Gastroesophageal sphincter (tissue), 4 donors: ENCODE data around the gene MSMP. TPM values are rescaled to one million over a fixed set of nuclear protein-coding genes. Genes with fewer than 3 reads are reported as not detected.
A peak's percentile ranks its signal among the peaks of the same experiment; 100 is the strongest.

Source experiments
- ATAC-seq: fragments of 150-250 bp; one replicate; pipeline ENCODE4 v1.9.1; 2016; ENCODE audit warnings: mild to moderate bottlenecking, moderate library complexity
- H3K27ac ChIP-seq, 4 donors: fragments of 200-600 bp; sonication (generic) in 3 of 4; 1 replicate in 3 of 4; 2 replicates in 1 of 4; pipeline ENCODE4 v1.5.1; 2016 to 2019
- H3K27me3 ChIP-seq: fragments of 200-600 bp; sonication (generic); one replicate; pipeline ENCODE4 v1.5.1; 2019
- H3K36me3 ChIP-seq, 2 donors: fragments of 200-600 bp; sonication (generic); one replicate each; pipeline ENCODE4 v1.5.1; 2019; ENCODE audit warnings: control low read depth in 1 of 2
- H3K4me1 ChIP-seq, 3 donors: fragments of 200-600 bp; sonication (generic); 1 replicate in 2 of 3; 2 replicates in 1 of 3; pipeline ENCODE4 v1.5.1; 2016 to 2019; ENCODE audit warnings: control low read depth in 2 of 3
- H3K4me3 ChIP-seq, 2 donors: fragments of 200-600 bp; sonication (generic); one replicate each; pipeline ENCODE4 v1.5.1; 2019; ENCODE audit warnings: mild to moderate bottlenecking in 1 of 2, moderate library complexity in 1 of 2
- H3K9me3 ChIP-seq, 3 donors: fragments of 200-600 bp; sonication (generic); one replicate each; pipeline ENCODE4 v1.5.1; 2017 to 2019; ENCODE audit warnings: control low read depth in 2 of 3
- CTCF ChIP-seq, 4 experiments: fragments of 200-600 bp in 2 of 4; fragments of 450-650 bp in 2 of 4; sonication (generic) in 1 of 4; IDR thresholded peaks; one replicate each; pipeline ENCODE4 v1.5.1; 2017 to 2019; ENCODE audit warnings: antibody characterized with exemption in 4 of 4, mild to moderate bottlenecking in 2 of 4, moderate library complexity in 2 of 4
- EP300 ChIP-seq: sonication (generic); formaldehyde crosslinking; IDR thresholded peaks from one replicate; pipeline ENCODE4 v1.6.1; 2017; ENCODE audit warnings: antibody characterized with exemption, mild to moderate bottlenecking
- POLR2A ChIP-seq, 2 donors: fragments of 450-650 bp; IDR thresholded peaks; one replicate each; pipeline ENCODE4 v1.6.1; 2017; ENCODE audit warnings: antibody characterized with exemption in 2 of 2, mild to moderate bottlenecking in 2 of 2, moderate library complexity in 1 of 2
- POLR2AphosphoS5 ChIP-seq: sonication (generic); formaldehyde crosslinking; IDR thresholded peaks from one replicate; pipeline ENCODE4 v1.6.1; 2017; ENCODE audit warnings: antibody characterized with exemption
- WGBS, 2 donors: methylation state at CpG; one replicate each; pipeline ENCODE4 v1.1.5; 2018; ENCODE audit warnings: low coverage in 1 of 2; 5-methylcytosine and 5-hydroxymethylcytosine counted together
- total RNA-seq, 4 donors: library from RNA; depleted of rRNA; stranded (reverse); fragments of >200 nt; gene quantifications; one replicate each; pipeline ENCODE4 v1.1.0, GENCODE V29; 2016

MSMP gene
- total RNA-seq, 4 donors from 2014 or later: 2.0 TPM; not detected in 3

DNA sequence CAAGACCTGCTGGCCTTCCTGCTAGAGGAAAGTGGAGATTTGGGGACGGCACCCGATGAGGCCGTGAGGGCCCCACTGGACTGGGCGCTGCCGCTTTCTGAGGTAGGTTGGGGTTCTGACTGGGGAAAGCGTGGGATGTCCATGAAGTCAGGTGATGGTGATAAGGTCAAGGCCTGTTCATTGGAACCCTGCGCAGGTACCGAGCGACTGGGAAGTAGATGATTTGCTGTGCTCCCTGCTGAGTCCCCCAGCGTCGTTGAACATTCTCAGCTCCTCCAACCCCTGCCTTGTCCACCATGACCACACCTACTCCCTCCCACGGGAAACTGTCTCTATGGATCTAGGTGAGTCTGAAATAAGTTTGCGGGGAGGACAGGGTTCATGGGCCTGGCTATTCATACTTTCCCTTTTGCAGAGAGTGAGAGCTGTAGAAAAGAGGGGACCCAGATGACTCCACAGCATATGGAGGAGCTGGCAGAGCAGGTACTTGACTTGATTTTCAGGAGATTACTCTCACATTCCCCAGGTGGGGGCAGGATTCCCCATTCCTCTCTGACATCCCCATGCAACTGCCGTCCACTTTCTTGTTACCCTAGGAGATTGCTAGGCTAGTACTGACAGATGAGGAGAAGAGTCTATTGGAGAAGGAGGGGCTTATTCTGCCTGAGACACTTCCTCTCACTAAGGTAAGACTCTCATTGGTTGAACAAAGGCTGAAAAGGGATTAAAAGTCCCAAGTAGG lies 21.1 kb downstream of the MSMP start:
- Histone ChIP-seq H3K36me3 (peaks cover 0 to 42% of the 10 kb centered on the region in 2 donors), H3K27me3 (no peaks in the 10 kb centered on the region), H3K4me1 (peaks cover 0 to 67% (median 24%) of the 10 kb centered on the region in 3 donors), H3K27ac (peak overlapping the region; percentile 97 to 100 (median 98)), H3K4me3 (peak overlapping the region; percentile 79 to 85), H3K9me3 (no peaks in the 10 kb centered on the region)
- 0% methylated on average over 2 to 3 of the region's 14 CpGs for WGBS, 2 donors
- TF ChIP-seq EP300: no peak
- no peak for TF ChIP-seq POLR2A (IDR thresholded peaks at IDR 0.05)
- TF ChIP-seq POLR2AphosphoS5: peak; percentile 11
- no peak for ATAC-seq

GRCh38 chr9:35732185-35732799 lies 21.8 kb downstream of the MSMP start, which contains the start of the genes CREB3 and TLN1:
Gene CREB3, plus strand, starts transcription at chr9:35732666. Its CDS starts 107 bp downstream, at chr9:35732773.
Gene TLN1, minus strand, starts transcription at chr9:35732195. Its CDS starts 6,501 bp downstream, at chr9:35725694.
- TF ChIP-seq POLR2A (IDR thresholded peaks at IDR 0.05): peak; percentile 28 to 36
- peak in 1 of 4 experiments; percentile 14 for TF ChIP-seq CTCF (IDR thresholded peaks at IDR 0.05)
- no peak for TF ChIP-seq EP300
- TF ChIP-seq POLR2AphosphoS5: peak; percentile 92
- Histone ChIP-seq H3K27ac (peak within 1 kb of the TSS; percentile 97 to 100 (median 98)), H3K4me1 (peaks cover 0 to 74% (median 24%) of the 10 kb centered on the region in 3 donors), H3K36me3 (peaks cover 0 to 35% of the 10 kb centered on the region in 2 donors), H3K9me3 (no peaks in the 10 kb centered on the region), H3K4me3 (peak within 1 kb of the TSS; percentile 79 to 85), H3K27me3 (no peaks in the 10 kb centered on the region)
- peak; percentile 89 for ATAC-seq
- WGBS, 2 donors: no CpG with 5 or more reads among the region's 49 CpGs

- Histone ChIP-seq H3K27ac (peak overlapping the region; percentile 97 to 100 (median 98)), H3K4me3 (peak overlapping the region; percentile 79 to 85), H3K4me1 (peaks cover under 1 to 75% (median 24%) of the 10 kb centered on the region in 3 donors), H3K36me3 (peaks cover 0 to 28% of the 10 kb centered on the region in 2 donors), H3K27me3 (no peaks in the 10 kb centered on the region), H3K9me3 (no peaks in the 10 kb centered on the region)
- WGBS, 2 donors: 0% methylated on average over 7 to 12 of the region's 47 CpGs
- no peak for ATAC-seq
- TF ChIP-seq POLR2AphosphoS5 (no peak), POLR2A (IDR thresholded peaks at IDR 0.05) (peak; percentile 87 to 88)
Observed at GRCh38 chr9:35731415-35732184, 22.5 kb downstream of the MSMP start.

DNA sequence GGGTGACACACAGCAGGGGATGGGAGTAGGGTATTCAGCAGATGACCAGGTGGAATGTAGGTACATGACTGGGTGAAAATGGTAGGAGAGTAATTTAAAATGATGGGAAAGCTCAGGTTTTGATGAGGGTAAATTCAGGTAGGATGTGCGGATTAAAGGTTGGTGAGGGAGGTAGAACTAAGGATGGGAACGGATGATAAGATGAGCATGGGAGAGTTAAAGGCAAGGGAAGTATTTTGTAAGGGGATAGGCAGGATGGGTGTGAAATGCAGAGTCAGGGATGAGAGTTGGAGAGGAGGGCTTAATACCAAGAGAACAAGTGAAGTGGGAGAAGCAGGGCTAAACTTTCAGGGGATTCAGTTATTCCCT lies 23.6 kb downstream of the MSMP start:
- Histone ChIP-seq H3K27me3 (no peaks in the 10 kb centered on the region), H3K9me3 (no peaks in the 10 kb centered on the region), H3K27ac (peak overlapping the region; percentile 97 to 100 (median 98)), H3K36me3 (peaks cover 0 to 24% of the 10 kb centered on the region in 2 donors), H3K4me3 (peak overlapping the region; percentile 79 to 85), H3K4me1 (peaks cover 3 to 76% (median 30%) of the 10 kb centered on the region in 3 donors)
- TF ChIP-seq CTCF (IDR thresholded peaks at IDR 0.05): no peak
- TF ChIP-seq EP300: no peak
- no peak for TF ChIP-seq POLR2A (IDR thresholded peaks at IDR 0.05)
- TF ChIP-seq POLR2AphosphoS5: no peak
- no peak for ATAC-seq
- 43 to 48% methylated on average over 1 to 2 of the region's 2 CpGs for WGBS, 2 donors

- ATAC-seq: no peak
- Histone ChIP-seq H3K36me3 (peaks cover 0 to 24% of the 10 kb centered on the region in 2 donors), H3K4me1 (peaks cover 3 to 82% (median 30%) of the 10 kb centered on the region in 3 donors), H3K27ac (peak overlapping the region; percentile 97 to 100 (median 98)), H3K27me3 (no peaks in the 10 kb centered on the region), H3K4me3 (peak overlapping the region; percentile 79 to 85), H3K9me3 (no peaks in the 10 kb centered on the region)
- peak; percentile 97 for TF ChIP-seq POLR2AphosphoS5
- no peak for TF ChIP-seq EP300
- peak; percentile 51 to 64 for TF ChIP-seq POLR2A (IDR thresholded peaks at IDR 0.05)
- TF ChIP-seq CTCF (IDR thresholded peaks at IDR 0.05): peak; percentile 47 to 77 (median 68)
- WGBS, 2 donors: 7 to 8% methylated on average over 6 of the region's 6 CpGs
Observed at GRCh38 chr9:35729700-35730485, 24.2 kb downstream of the MSMP start.
